ENCODE data around the gene OMP.

The OMP gene

DNA sequence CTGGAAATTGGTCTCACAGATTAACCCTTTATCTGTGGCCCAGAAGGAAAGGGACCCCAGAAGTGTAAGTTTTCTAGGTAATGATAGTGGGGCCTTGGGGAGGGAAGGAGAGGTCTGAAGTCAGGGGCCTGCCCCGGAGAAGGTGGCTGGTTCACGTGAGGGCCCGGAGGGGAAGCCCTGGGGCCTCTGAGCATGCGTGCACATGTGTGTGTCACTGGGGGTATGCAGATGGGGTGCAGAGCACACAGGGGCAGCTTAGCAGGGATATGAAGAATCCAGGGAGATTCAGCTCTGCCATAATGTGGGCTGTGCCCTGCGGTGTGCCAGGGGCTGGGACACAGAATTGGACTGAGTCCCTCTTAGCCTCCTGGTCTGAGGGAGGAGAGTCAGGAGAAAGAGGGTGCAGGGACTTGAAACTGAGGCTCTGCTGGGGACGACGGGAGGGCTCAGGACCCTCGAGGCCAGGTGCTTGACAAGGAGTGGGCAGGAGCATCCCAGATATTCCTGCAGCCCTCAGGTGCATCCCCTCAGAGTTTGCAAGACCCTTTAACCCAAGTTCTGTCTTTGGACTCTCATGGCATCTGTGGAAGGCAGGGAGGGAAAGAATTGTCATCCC, 40.9 kb downstream of the OMP start:
- no peak for DNase-seq

DNA sequence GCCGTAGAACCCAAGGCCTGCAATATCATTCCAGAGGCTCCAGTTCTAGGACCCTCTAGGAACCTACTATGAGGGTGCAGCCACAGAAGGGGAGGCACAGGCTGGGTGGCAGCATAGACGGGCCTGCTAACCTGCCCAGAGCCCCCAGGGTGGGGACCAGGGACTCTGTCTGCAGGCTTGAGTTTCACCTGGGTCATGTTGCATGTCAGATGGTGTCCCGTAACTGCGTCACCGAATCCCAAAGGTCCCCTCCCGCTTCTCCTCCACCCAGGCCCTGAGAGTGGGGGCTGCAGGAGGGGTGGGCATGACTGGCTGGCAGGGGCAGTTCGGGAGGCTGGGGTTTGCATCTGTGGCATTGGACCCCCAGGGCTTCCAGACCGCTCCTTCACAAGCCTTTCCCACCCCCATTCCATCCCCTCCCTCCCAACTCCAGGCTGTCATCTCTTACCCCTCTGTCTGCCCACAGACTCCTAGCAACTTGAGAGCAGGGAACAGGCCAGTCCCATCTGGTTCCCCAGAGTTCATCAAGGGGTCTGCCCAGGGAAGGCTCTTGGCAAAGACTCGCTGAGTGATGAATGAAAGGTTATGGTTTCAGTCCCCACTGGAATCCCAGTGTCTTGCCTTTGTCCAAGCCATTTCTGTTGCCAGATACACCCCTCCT, 41.7 kb downstream of the OMP start:
- DNase-seq: peak; percentile 73 to 84

DNA sequence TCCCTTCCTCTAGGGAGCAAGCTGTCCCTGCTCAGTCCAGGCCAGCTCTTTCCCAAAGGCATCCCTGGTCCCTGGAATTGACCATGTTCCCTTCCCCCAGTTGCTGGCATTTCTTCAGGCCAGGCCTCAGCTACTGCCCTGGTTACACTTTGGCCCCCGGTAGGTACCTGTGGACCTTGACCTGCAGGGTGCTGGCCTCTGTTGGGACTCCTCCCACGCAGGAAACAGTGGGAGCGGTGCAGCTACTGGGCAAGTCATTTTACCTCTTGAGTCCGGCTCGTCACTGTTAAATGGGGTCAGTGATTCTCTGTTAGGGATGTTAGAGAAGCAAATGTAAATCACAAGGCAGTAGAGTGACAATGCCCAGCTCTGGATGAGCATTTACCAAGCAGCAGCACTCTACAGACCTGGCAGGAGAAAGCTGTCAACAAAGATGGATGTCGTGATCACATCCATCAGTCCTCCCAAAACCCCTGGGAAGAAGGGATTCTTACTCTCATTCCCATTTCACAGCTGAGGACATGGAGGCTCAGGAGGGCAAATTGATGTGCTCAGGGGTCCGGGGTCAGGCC, 42.3 kb downstream of the OMP start:
- DNase-seq: no peak

DNA sequence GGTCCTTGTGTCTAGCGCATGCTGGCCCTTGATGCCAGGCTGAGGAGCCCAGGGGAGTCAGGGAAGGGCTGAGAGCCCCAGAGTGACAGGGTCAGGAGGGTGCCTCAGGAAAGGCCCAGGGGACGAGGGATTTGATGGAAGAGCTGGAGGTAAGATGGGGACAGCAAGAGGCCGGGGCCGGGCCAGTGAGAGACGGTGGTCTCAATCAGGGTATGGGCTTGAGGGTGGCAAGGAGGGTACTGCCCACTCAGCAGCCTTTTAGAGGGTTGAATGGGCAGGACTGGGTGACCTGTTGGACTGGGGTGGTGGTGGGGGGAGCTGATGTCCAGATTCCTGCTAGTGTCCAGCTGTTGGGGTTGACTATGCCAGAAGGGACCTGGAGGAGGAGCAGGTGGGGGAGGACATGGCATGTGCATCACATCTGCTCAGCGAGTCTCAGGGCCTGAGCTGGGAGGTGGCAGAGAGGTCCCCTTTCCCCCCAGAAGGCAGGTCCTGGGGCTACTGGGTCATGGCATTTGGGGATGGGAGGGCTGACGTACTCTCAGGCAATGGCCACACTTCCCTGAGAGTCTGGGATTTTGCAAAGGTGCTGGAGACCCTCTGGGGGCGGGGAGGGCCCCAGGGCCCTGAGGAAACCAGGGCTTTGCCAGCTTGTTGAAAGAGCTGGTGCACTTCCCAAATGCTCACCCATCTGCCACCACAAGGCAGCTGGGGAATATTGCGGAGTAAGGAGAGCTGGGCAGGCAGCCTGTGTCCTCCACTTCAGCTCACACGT, 43.8 kb downstream of the OMP start:
- DNase-seq: peak; percentile 79 to 92

DNA sequence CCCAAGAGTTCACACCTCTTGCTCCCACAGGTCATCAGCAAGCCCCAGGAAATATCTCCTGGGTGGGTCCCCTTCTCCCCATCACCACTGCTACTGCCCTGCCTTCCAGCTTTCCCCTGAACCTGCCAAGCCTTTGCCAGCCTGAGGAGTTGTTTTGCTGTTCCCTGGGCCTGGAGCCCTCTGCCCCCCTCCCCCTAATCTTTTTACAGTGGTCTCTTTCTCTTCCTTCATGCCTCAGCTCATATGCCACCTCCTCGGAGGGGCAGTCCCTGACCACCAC, 44.3 kb downstream of the OMP start:
- no peak for DNase-seq

DNA sequence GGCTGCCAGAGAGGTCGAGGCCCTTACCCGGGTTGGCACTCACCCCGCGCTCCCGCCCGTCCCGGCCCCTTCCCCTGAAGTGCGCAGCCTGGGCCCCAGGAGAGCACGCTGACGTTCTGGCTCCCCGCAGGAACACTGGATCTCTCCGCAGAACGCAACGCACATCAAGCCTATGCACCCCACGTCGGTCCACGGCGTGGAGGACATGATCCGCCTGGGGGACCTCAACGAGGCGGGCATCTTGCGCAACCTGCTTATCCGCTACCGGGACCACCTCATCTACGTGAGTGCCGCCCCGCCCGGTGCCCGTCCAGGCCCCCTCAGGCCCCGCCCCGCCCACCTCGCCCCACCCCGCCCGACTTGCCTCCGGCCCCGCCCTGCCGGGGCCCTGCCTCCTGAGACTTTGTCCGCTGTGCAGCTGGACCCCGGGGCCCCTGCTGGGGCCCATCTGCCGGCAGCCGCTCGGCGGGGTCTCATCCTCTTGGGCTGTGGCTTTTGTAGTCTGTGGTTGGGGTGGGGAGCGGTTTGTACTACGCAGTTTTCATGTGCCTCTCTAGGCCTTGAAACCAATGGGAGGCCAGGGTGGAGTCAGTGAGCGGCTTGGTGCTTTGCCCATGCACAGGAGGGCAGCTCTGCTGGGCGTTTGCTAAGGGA, 45.2 kb downstream of the OMP start:
- peak; percentile 91 to 97 for DNase-seq

DNA sequence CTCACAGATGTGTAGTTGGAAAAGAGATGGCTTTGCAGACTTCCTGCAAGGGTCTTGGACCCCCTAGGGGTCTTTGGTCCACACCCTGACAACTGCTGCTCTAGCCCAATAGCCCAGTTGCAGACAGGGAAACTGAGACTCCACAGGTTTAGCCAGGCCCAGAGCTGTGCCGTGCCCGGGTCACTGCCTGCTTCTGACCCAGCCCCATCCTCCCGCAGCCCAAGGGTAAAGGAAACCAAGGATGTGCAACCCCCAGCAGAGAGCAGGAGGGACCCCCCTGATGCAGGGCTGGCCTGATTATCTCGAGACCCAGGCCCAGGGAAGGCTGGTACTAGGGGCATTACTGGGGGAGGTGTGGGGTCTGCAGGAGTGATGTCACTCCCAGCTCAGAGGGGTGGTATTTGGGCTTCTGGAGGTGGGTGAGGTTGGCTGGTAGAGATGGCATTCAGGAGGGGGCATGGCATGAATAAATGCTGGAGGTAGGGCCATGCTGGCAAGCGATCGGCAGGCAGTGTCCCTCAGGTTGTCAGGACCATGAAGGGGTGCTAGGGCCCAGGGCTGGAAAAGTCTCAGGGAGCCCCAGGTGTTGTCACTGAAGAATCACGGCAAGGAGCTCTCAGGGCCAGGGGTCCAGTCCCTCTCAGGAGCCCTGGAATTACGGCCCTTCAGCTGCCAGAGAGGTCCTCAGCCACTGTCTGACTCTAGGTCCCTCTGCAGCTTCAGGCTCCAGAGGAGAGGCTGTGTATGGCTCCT, 46.5 kb downstream of the OMP start:
- DNase-seq: no peak

DNA sequence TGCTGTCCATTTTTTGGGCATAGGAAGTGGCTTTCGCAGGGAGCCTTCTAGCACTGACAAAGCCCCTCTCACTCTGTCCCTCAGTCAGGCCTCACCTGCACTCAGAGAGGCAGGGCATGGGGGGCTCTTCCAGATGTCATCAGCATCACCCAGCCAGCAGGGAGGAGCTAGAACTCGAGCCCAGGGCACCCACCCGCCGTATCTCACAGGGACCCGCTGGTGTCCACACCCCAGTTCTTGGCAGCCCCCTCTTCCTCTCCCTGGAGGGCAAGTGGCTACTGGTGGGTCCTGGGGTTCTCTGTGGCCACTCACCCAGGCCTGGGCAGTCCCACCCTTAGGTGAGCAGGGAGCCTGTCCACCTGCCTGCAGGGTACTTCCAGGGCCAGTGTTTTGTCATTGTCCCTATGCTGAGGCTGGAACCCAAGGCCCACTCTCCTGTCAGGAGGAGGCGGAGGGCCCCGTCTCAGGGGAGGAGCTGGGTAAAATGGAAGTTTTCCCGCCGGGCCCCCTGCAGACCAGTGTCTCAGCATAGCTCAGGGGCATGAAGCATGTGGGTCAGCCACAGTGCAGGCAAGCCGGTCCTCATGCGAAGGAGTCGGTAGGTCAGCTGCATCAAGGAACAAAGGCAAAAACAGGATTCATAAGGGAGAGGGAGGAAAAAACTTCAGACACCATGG, 47.2 kb downstream of the OMP start:
- no peak for DNase-seq

DNA sequence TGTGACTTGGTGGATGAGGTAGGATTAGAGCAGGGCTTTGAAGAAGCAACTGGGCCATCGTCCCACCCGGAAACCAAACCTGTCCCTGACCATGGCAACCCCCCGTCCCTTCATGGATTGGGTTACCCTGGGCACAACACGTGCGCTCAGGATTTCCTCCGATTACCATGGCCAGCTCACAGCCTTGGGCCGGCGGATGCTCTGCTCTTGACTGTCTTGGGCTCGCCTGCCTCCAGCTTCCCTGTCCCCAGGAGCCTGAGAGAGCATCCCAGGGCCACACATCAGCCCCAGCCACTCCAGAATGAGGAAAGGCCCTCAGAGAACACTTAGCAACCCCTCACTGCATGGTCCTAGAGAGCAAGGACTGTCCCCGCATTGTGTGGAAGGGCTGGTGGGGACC, 48.2 kb downstream of the OMP start:
- DNase-seq: no peak

DNA sequence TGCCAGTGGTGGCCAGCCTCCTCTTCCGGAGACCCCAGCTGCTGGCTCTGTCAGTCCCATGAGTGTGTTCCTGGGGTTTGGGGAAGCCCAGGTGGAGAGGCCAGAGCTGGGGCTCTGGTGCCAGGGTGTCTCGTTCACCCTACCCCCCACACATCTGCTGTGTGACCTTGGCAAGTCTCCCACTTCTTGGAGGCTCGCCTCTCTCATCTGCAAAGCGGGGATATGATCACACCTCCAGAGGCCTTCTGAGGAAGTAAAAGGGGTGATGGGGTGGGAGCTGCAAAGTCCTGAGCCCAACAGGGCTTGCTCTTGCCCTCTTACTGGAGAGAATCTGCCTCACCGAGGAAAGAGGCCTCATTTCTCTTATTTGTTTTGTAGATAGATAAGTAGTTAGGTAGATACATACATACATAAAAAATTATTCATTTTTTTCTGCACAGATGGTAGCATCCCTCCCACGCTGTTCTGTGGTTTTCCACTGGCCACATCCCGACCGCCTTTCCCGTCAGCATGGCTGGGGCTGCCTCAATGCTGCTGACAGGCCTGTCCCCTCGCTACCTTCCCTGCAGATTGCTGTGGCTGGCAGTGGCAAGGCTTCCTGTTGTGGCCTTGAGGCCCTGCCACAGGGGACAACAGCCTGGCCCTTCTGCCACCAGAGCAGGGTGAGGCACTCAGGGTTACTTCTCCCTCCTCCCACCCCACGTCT, 49.3 kb downstream of the OMP start:
- DNase-seq: peak; percentile 48 to 75

DNA sequence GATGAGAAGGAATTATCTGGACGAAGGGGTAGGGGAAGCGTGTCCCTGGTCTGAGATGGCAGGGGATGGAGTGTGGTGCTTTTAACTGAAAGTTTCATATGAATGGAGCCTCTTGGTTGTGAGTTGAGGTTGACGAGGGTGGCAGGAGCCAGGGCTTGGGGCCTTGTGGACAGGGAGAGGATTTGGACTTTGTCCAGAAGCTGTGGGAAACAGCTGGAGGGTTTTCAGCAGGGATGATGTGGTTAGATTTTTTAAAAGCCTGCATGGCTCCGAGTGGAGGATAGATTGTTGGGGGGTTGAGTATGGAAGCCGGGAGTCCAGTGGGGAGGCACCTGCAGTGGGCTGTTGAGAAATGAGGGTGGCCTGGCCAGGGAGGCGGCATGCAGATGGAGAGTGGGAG, 50.2 kb downstream of the OMP start:
- peak in 1 of 2 experiments; percentile 25 for DNase-seq

Data from NCI-H524 (cell line).